ENCODE data around the gene MAB21L4. TPM values are rescaled to one million over a fixed set of nuclear protein-coding genes. Genes with fewer than 3 reads are reported as not detected.
A peak's percentile ranks its signal among the peaks of the same experiment; 100 is the strongest.

MAB21L4 gene
- total and polyA plus RNA-seq, 8 donors: 0.14 to 2.0 (median 1.1) TPM

- ATAC-seq (peak in 1 of 4 donors; percentile 15), DNase-seq (peak in 2 of 6 donors; percentile 51 to 74), FAIRE-seq (no peak)
- TF ChIP-seq, protein P1, sequence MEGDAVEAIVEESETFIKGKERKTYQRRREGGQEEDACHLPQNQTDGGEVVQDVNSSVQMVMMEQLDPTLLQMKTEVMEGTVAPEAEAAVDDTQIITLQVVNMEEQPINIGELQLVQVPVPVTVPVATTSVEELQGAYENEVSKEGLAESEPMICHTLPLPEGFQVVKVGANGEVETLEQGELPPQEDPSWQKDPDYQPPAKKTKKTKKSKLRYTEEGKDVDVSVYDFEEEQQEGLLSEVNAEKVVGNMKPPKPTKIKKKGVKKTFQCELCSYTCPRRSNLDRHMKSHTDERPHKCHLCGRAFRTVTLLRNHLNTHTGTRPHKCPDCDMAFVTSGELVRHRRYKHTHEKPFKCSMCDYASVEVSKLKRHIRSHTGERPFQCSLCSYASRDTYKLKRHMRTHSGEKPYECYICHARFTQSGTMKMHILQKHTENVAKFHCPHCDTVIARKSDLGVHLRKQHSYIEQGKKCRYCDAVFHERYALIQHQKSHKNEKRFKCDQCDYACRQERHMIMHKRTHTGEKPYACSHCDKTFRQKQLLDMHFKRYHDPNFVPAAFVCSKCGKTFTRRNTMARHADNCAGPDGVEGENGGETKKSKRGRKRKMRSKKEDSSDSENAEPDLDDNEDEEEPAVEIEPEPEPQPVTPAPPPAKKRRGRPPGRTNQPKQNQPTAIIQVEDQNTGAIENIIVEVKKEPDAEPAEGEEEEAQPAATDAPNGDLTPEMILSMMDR (IDR thresholded peaks at IDR 0.05): no peak
- no peaks in the 10 kb centered on the region for H3K9me3 ChIP-seq
- WGBS, 2 donors: 81 to 83% methylated on average over 20 to 21 of the region's 21 CpGs
- H3K4me3 ChIP-seq: no peak overlapping the region
- intact Hi-C loops (cut with DNase I): no loop called here
- H3K27me3 ChIP-seq: no peaks in the 10 kb centered on the region
- H3K4me1 ChIP-seq: peaks cover 0 to 7% (median 5%) of the 10 kb centered on the region in 3 donors
- H3K36me3 ChIP-seq: no peaks in the 10 kb centered on the region
- no peak overlapping the region for H3K27ac ChIP-seq
Measured at GRCh38 chr2:240856151-240856980, 39.6 kb downstream of the MAB21L4 start.

- FAIRE-seq: no peak
- TF ChIP-seq, protein P1 (IDR thresholded peaks at IDR 0.05): no peak
- H3K27me3 ChIP-seq: no peaks in the 10 kb centered on the region
- no peaks in the 10 kb centered on the region for H3K36me3 ChIP-seq
- intact Hi-C loops (cut with DNase I): no loop called here
- no peak overlapping the region for H3K4me3 ChIP-seq
- no peak overlapping the region for H3K27ac ChIP-seq
- ATAC-seq: no peak
- peaks cover 0 to 7% (median 5%) of the 10 kb centered on the region in 3 donors for H3K4me1 ChIP-seq
- H3K9me3 ChIP-seq: no peaks in the 10 kb centered on the region
- DNase-seq: peak in 1 of 6 donors; percentile 50
- WGBS, 2 donors: 92 to 95% methylated on average over 8 of the region's 8 CpGs
Measured at GRCh38 chr2:240855670-240856069, 40.3 kb downstream of the MAB21L4 start.

- Histone ChIP-seq H3K4me1 (peaks cover 0 to 7% (median 5%) of the 10 kb centered on the region in 3 donors), H3K27me3 (no peaks in the 10 kb centered on the region), H3K9me3 (no peaks in the 10 kb centered on the region), H3K27ac (no peak overlapping the region), H3K4me3 (no peak overlapping the region), H3K36me3 (no peaks in the 10 kb centered on the region)
- FAIRE-seq: no peak
- peak in 1 of 6 donors; percentile 44 for DNase-seq
- intact Hi-C loops (cut with DNase I): no loop called here
- 78 to 81% methylated on average over 15 of the region's 15 CpGs for WGBS, 2 donors
- TF ChIP-seq, protein P1 (IDR thresholded peaks at IDR 0.05): no peak
- ATAC-seq: no peak
Measured at GRCh38 chr2:240852671-240853314, 43.2 kb downstream of the MAB21L4 start.

DNA sequence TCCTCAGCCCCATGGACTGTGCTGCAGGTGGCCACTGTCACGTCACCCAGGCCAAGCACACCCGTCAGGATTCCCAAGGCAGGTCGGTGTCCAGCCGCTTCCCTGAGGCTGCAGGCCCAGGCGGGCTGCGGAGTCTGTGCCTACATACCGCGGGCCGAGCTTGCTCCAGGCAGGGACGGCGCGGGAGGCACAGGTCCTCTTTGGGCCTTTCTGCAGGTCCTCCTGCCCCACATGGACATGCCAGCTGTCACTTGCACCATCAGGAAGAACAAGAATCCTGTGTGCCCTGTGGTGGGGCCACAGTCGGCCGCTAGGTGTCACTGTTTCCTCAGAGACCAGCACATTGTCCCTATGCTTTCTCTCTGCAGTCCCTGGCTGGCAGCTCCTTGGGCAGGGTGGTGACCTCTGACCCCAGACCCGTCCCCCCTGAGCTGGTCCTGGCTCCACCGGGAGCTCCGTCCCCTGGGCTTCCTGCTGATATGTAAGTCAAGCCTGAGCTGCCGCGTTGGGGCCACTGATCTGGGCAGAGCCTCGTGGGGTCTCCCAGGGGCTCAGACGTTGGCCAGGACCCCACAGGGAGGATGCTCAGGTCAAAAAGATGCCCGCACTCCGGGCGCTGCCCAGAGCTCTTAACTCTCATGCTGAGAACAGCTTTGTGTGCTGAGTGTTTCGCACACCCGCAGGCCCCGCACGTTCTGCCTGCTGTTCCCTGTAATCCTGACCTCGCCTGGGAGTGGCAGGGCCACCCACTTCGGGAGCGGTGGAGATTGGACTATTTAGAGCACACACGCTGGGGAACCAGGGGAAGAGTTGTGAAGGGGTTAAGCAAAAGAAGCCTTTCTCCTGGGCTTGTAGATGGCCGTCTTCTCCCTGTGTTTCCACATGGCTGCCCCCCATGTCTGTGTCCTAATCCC, 44.6 kb downstream of the MAB21L4 start:
- intact Hi-C loops (cut with DNase I): no loop called here
- FAIRE-seq (no peak), ATAC-seq (peak; percentile 93 to 98 (median 97)), DNase-seq (peak; percentile 70 to 97 (median 92))
- WGBS, 2 donors: 31 to 41% methylated on average over 33 of the region's 33 CpGs
- TF ChIP-seq, protein P1 (IDR thresholded peaks at IDR 0.05): peak; percentile 85 to 99 (median 98)
- no peaks in the 10 kb centered on the region for H3K9me3 ChIP-seq
- H3K27ac ChIP-seq: no peak overlapping the region
- no peaks in the 10 kb centered on the region for H3K36me3 ChIP-seq
- no peak overlapping the region for H3K4me3 ChIP-seq
- H3K27me3 ChIP-seq: no peaks in the 10 kb centered on the region
- H3K4me1 ChIP-seq: no peaks in the 10 kb centered on the region

All from pancreas (tissue), 10 donors.